ENCODE results near the gene RGS1. TPM values are rescaled to one million over a fixed set of nuclear protein-coding genes. Genes with fewer than 3 reads are reported as not detected.

Gene RGS1
- total RNA-seq, 1 experiment from 2014 or later, result not detected

GRCh38 chr1:192552760-192553191, 22.8 kb upstream of the RGS1 start:
- ChIA-PET CTCF (interaction anchor here (0.8 kb wide), 1 partner anchor 887 kb away, joined by 6 read pairs; no protein-coding TSS in a partner anchor), POLR2A (ENCODE audit: unreplicated experiment) (no interaction called here)
- DNase-seq (no peak), ATAC-seq (no peak)
- Histone ChIP-seq H3K27me3 (ENCODE audit: low read length) (no peaks in the 10 kb centered on the region), H3K9me2 (replicated peaks; ENCODE audit: low read length) (no peaks in the 10 kb centered on the region), H2AFZ (ENCODE audit: low read length) (no peak overlapping the region), H3K4me2 (ENCODE audit: low read length) (no peak overlapping the region), H3K4me1 (ENCODE audit: insufficient read depth, low read length) (peaks cover 17% of the 10 kb centered on the region), H3K9me3 (ENCODE audit: low read length) (no peaks in the 10 kb centered on the region), H3K79me2 (ENCODE audit: low read length) (no peaks in the 10 kb centered on the region), H3K9ac (ENCODE audit: low read length) (no peak overlapping the region), H3K27ac (ENCODE audit: low read length) (no peak overlapping the region), H3F3A (ENCODE audit: low read length, unreplicated experiment) (peaks cover 3% of the 10 kb centered on the region), H3K4me3 (ENCODE audit: low read length) (no peak overlapping the region), H3K36me3 (ENCODE audit: low read depth, low read length) (no peaks in the 10 kb centered on the region), H4K20me1 (ENCODE audit: low read length) (no peaks in the 10 kb centered on the region)
- intact Hi-C loops (cut with micrococcal nuclease), result no loop called here
- TF ChIP-seq EZH2phosphoT487 (IDR thresholded peaks at IDR 0.05; ENCODE audit: borderline replicate concordance, low read length) (no peak), CTCF (conservative IDR thresholded peaks at IDR 0.05; ENCODE audit: low read depth, low read length) (no peak), EZH2 (IDR thresholded peaks at IDR 0.05; ENCODE audit: low read length, unreplicated experiment) (no peak)
- no TSS peak for BruUV-seq (replicated peaks)

GRCh38 chr1:192553741-192554140, 21.8 kb upstream of the RGS1 start:
- CTCF ChIA-PET, result interaction anchor here (0.8 kb wide), 1 partner anchor 888 kb away, joined by 6 read pairs; no protein-coding TSS in a partner anchor
- BruUV-seq (replicated peaks), result no TSS peak

More at GRCh38 chr1:192553741-192554140, 21.8 kb upstream of the RGS1 start:
- Histone ChIP-seq H3K36me3 (ENCODE audit: low read depth, low read length) (no peaks in the 10 kb centered on the region), H2AFZ (ENCODE audit: low read length) (no peak overlapping the region), H3K79me2 (ENCODE audit: low read length) (no peaks in the 10 kb centered on the region), H3K9ac (ENCODE audit: low read length) (no peak overlapping the region), H3K9me2 (replicated peaks; ENCODE audit: low read length) (no peaks in the 10 kb centered on the region), H3K4me3 (ENCODE audit: low read length) (no peak overlapping the region), H3K4me2 (ENCODE audit: low read length) (no peak overlapping the region), H3K4me1 (ENCODE audit: insufficient read depth, low read length) (peaks cover 21% of the 10 kb centered on the region), H3F3A (ENCODE audit: low read length, unreplicated experiment) (peaks cover 3% of the 10 kb centered on the region), H4K20me1 (ENCODE audit: low read length) (no peaks in the 10 kb centered on the region), H3K27me3 (ENCODE audit: low read length) (no peaks in the 10 kb centered on the region), H3K9me3 (ENCODE audit: low read length) (no peaks in the 10 kb centered on the region), H3K27ac (ENCODE audit: low read length) (no peak overlapping the region)
- DNase-seq, result no peak
- POLR2A ChIA-PET (ENCODE audit: unreplicated experiment), result no interaction called here
- TF ChIP-seq CTCF (conservative IDR thresholded peaks at IDR 0.05; ENCODE audit: low read depth, low read length) (no peak), EZH2phosphoT487 (IDR thresholded peaks at IDR 0.05; ENCODE audit: borderline replicate concordance, low read length) (no peak), EZH2 (IDR thresholded peaks at IDR 0.05; ENCODE audit: low read length, unreplicated experiment) (no peak)
- intact Hi-C loops (cut with micrococcal nuclease), result no loop called here
- no peak for ATAC-seq
